ENCODE results near the gene MTX2.

Gene MTX2

DNA sequence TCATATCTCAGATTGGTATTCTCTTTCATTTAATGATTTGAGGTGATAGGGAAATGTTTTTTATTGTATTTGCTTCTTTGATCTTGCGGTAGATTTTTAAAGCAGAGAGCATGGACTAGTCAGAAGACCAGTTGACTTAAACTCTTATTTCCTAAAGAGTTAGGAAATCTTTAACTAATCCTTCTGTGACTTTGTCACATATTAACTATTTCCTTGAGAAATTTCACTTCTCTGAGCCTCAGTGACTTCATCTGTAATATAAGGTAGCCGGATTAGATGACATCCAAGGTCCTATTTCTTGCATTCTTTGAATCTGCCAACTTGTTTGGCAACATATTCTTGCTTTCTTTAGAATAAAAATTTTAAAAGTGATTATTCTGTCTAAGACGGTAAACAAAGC, 55.6 kb downstream of the MTX2 start:
- TF ChIP-seq, protein P1, sequence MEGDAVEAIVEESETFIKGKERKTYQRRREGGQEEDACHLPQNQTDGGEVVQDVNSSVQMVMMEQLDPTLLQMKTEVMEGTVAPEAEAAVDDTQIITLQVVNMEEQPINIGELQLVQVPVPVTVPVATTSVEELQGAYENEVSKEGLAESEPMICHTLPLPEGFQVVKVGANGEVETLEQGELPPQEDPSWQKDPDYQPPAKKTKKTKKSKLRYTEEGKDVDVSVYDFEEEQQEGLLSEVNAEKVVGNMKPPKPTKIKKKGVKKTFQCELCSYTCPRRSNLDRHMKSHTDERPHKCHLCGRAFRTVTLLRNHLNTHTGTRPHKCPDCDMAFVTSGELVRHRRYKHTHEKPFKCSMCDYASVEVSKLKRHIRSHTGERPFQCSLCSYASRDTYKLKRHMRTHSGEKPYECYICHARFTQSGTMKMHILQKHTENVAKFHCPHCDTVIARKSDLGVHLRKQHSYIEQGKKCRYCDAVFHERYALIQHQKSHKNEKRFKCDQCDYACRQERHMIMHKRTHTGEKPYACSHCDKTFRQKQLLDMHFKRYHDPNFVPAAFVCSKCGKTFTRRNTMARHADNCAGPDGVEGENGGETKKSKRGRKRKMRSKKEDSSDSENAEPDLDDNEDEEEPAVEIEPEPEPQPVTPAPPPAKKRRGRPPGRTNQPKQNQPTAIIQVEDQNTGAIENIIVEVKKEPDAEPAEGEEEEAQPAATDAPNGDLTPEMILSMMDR (IDR thresholded peaks at IDR 0.05; ENCODE audit: low read depth, low read length) = no peak
- no peak overlapping the region for H3K4me3 ChIP-seq (ENCODE audit: low read depth, low read length)
- in situ Hi-C loops (cut with HindIII; ENCODE audit: low sequenced_read_pairs) = no loop called here
- no peak for DNase-seq (ENCODE audit: low read depth, low spot score)

DNA sequence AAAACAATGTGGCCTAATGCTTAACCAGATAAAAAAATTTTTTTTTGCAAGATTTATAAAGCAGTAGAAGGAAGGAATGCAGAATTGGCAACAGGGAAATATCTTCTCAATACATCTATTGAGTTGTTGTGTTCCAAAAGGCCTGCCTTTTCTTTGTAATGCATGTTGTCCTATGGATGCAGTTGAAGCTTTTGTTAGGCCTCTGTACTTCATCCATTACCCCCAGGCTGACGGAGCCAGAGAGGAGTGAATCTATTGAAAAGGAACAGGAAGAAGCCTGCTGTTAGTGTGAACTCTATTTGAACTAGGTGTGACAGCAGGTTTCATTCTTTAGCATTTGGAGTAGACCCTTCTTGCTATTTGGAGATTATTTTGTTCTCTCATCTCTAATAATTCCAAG, 56.5 kb downstream of the MTX2 start:
- TF ChIP-seq, protein P1 (IDR thresholded peaks at IDR 0.05; ENCODE audit: low read depth, low read length) = no peak
- peak; percentile 9 for DNase-seq (ENCODE audit: low read depth, low spot score)
- no peak overlapping the region for H3K4me3 ChIP-seq (ENCODE audit: low read depth, low read length)
- in situ Hi-C loops (cut with HindIII; ENCODE audit: low sequenced_read_pairs) = no loop called here

DNA sequence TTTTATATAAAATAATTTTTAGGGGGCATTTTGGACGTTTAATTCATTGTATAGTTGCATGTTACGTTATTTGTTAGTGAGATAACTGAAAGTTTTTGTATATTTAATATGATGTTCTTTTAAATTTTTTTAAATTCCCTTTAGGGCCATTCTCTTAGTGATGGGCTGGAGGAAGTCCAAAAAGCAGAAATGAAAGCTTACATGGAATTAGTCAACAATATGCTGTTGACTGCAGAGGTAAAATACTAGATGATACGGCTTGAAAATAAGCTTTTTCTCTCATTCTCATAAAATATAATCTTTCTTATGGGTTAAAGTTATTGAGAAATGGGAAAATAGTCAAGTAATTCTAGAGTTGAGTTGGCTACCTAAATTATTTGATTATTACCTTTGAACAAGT, 58.9 kb downstream of the MTX2 start:
- TF ChIP-seq, protein P1 (IDR thresholded peaks at IDR 0.05; ENCODE audit: low read depth, low read length) = no peak
- no peak for DNase-seq (ENCODE audit: low read depth, low spot score)
- H3K4me3 ChIP-seq (ENCODE audit: low read depth, low read length) = no peak overlapping the region
- in situ Hi-C loops (cut with HindIII; ENCODE audit: low sequenced_read_pairs) = no loop called here

DNA sequence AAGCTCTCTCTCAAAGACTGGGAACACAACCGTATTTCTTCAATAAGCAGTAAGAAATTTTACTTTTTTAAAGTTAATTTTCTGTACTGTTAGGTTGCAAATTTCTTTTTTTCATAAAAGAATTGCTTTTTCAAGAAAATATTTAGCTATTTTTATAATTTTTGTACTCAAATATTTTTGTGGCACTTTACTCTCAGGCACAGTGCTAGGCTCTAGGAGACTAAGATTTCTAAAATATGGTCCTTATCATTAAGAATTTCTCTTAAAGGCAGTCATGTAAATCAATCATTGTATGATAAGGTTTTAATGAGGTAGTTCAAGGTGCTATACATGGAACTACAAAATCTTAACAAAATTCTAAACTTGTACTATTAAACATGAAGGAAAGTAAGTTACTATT, 61.4 kb downstream of the MTX2 start:
- no peak overlapping the region for H3K4me3 ChIP-seq (ENCODE audit: low read depth, low read length)
- TF ChIP-seq, protein P1 (IDR thresholded peaks at IDR 0.05; ENCODE audit: low read depth, low read length) = no peak
- DNase-seq (ENCODE audit: low read depth, low spot score) = no peak
- in situ Hi-C loops (cut with HindIII; ENCODE audit: low sequenced_read_pairs) = no loop called here

DNA sequence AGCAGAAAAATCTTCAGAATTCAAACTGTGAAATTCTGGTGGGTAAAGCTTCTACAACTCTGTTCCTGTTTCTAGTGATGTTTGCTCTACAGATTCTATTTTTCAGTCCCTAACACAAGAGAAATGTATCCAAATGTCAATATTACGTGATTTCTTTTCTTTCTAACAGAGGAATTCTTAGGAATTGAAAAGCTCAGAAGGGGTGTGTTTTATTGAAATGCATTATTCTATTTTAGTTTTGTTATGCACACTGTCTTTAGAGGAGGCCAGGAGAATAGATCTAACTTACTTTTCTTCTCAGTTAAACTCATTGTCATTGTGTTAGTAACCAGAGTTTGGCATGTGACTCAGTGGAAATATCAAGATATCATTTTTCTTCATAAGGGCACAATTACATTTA, 62.4 kb downstream of the MTX2 start:
- in situ Hi-C loops (cut with HindIII; ENCODE audit: low sequenced_read_pairs) = no loop called here
- H3K4me3 ChIP-seq (ENCODE audit: low read depth, low read length) = no peak overlapping the region
- no peak for DNase-seq (ENCODE audit: low read depth, low spot score)
- TF ChIP-seq, protein P1 (IDR thresholded peaks at IDR 0.05; ENCODE audit: low read depth, low read length) = no peak

DNA sequence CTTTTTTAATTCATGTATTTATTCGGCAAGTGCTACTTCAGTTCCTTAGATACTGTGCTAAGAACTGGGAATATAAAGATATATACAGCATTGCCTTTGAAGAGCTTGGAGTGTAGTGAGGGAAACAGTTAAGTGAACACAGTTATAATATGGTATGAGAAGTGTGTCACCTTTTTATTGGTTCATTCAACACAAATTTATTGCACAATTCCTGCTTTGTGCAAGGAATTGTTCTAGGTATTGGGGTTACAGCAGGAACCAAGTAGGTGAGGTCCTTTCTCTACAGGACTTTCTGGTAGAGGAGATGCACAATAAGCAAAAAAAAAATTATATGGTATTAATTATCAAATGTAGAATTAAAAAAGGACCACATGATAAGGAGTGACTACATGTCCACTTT, 65.5 kb downstream of the MTX2 start:
- no peak for DNase-seq (ENCODE audit: low read depth, low spot score)
- in situ Hi-C loops (cut with HindIII; ENCODE audit: low sequenced_read_pairs) = no loop called here
- TF ChIP-seq, protein P1 (IDR thresholded peaks at IDR 0.05; ENCODE audit: low read depth, low read length) = no peak
- H3K4me3 ChIP-seq (ENCODE audit: low read depth, low read length) = no peak overlapping the region

DNA sequence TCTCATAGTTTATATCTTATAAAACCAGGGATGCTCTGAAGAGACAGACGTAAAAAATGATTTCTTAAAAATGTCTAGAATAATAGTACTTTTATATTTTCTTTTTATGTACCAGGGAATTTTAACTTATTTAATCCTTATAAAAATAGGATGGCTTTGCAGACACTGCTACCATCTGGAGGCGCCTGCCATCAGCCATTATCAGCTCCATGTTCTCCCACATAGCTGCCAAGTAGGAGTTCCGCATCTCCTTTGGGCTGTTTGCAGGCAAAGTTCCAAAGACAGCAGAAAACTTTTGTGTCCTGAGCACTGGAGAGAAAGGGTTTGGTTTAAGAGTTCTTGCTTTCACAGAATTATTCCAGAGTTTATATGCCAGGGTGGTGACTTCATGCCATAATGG, 69.2 kb downstream of the MTX2 start:
- no peak for DNase-seq (ENCODE audit: low read depth, low spot score)
- in situ Hi-C loops (cut with HindIII; ENCODE audit: low sequenced_read_pairs) = no loop called here
- H3K4me3 ChIP-seq (ENCODE audit: low read depth, low read length) = no peak overlapping the region
- TF ChIP-seq, protein P1 (IDR thresholded peaks at IDR 0.05; ENCODE audit: low read depth, low read length) = no peak
